ENCODE measurements around the gene MDM4.
"Not testable (repeated sequence)": the region's sequence is repeated elsewhere in the genome, so short reads cannot be mapped to it uniquely, and the experiment has no call there.

MDM4 gene

DNA sequence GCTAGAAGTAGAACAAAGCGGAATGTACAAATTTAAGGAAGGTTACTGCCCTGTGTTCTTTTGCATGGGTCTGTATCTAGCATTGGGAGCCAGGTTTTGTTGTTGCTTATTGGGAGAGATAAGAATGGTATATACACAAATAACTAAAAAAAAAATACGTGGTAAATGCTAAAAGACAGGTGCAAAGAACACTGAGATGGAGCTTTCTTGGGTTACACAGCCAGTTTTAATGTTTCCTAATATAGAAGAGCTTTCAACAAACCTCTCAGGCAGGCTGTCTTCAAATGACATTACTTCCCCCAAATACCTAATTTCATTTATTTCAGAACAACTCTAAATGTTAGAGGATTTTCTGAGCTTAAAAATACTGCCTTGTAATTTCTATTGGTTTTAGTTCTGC, 1.4 kb upstream of the MDM4 start:
- DNase-seq (ENCODE audit: low read depth), result no peak

DNA sequence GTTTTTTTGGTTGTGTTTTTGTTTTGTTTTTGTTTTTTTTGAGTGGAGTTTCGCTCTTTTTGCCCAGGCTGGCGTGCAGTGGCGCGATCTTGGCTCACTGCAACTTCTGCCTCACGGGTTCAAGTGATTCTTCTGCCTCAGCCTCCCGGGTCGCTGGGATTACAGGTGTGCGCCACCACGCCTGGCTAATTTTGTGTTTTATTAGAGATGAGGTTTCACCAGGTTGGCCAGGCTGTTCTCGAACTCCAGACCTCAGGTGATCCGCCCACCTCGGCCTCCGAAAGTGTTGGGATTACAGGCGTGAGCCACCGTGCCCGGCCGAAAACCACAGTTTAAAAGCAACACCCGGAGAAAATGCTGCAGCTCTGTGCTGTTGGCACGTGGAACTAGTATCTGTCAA, 1.2 kb downstream of the MDM4 start:
- DNase-seq (ENCODE audit: low read depth), result not testable (repeated sequence)

DNA sequence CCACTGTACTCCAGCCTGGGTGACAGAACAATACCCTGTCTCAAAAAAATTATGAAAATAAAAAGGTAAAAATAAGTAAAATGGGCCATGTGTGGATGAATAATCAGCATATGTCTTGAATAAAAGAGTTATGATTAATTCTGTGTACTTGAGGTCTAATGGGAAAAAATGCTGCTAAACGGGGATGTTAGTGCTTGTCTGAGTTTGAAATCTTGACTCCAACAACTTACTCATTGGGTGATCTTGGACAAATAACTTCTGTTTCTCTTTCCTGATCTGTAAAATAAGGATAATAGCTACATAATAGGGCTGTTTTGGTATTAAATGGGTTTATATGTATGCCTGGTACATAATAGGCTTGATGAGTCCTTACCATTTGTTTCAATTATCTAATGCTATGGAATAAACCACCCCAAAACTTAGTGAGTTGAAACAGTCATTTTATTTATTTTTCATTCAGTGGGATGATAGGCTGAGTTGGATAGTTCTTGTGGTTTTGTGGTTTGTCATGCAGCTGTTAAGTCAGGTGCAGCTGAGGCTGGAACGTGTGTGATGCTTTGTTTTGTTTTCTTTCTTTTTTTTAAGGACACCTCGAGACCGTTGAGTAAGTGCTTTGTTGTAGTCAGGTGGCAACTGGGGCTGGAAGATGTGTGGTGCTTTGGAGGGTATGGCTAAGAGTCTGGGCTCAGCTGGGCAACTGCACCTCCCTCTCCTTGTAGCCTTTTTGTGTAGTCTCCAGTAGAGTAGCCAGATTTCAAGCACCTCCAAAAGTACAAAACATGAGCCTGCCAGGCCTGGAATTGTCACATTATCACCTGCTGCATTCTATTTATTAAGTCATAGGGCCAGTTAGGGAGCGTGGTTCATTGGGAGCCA, 4.9 kb downstream of the MDM4 start:
- DNase-seq (ENCODE audit: low read depth), result peak; percentile 40

DNA sequence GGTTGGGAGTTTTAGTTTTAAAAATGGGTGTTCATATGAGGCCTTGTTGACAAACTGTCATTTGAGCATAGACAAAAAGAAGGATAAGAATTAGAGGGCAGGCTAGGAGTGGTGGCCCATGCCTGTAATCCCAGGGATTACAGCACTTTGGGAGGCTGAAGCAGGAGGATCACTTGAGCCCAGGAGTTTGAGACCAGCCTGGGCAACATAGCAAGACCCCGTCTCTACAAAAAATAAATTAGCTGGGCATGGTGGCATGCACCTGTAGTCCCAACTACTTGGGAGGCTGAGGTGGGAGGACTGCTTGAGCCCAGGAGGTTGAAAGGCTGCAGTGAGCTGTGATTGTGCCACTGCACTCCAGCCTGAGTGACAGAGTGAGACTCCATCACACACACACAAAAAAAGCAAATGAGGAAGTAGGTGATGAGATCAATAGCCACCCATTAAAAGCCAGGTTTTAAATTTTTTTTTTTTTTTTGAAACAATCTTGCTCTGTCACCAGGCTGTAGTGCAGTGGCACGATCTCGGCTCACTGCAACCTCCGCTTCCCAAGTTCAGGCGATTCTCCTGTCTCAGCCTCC, 5.8 kb downstream of the MDM4 start:
- DNase-seq (ENCODE audit: low read depth), result not testable (repeated sequence)

DNA sequence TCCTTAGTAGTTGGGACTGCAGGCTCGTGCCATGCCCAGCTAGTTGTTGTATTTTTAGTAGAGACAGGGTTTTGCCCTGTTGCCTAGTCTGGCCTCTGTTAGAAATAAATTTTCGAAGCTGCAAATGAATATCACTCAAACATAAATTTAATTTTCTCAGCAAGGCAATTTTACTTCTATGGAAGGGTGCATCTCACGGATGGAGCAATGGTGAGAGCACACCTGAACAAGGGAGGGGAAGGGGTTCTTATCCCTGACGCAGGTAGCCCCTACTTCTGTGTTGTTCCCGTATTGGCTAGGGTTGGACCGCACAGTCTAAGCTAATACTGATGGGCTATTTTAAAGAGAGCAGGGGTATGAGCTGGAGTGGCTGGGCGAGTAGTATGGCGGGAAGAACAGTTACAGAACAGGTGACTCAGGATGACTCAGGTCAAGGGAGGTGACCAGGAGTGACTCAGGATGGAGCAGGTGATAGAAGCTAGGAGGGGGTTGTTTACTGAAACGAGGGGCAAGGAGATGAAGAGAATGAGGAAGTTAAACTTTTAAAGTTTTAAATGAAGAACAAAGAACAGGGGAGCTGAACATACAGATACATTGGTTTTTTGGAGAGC, 7.5 kb downstream of the MDM4 start:
- no peak for DNase-seq (ENCODE audit: low read depth)

DNA sequence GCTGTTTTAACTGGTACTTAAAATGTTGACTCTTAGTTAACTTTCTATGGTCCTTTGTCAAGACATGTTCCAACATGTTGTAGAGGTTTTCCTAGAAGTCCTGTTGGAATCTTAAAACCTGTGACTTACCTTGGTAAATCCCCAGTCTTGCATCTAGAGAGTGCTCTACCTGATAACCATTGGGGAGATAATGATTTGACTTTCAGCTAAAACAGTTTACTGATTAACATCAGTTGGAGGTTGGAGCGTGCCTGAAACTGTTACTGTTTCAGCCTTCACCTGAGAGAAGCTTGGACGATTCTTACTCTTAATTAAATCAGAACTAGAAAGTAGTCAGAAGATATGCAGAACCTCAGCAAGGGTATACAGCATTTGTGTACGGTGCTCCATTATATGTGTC, 8.8 kb downstream of the MDM4 start:
- DNase-seq (ENCODE audit: low read depth), result no peak

DNA sequence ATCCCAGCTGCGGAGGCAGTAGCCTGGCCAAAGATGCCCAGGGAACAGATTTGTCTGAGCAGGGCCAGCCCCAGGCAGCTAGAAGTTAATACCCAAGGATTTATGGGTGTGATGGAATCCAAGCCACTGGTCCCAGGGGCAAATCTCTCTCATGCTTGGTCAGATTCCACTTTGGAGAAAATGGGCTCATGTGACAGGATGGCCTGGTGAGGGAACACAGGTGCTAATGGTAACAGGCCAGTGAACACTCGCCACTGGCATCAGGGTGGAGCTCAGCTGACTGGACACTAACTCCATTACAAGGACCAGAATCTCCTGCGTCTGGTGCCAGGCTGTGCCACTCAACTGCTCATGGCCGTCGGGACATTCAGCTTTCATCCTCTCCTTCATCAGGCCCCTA, 12.0 kb downstream of the MDM4 start:
- DNase-seq (ENCODE audit: low read depth), result no peak

DNA sequence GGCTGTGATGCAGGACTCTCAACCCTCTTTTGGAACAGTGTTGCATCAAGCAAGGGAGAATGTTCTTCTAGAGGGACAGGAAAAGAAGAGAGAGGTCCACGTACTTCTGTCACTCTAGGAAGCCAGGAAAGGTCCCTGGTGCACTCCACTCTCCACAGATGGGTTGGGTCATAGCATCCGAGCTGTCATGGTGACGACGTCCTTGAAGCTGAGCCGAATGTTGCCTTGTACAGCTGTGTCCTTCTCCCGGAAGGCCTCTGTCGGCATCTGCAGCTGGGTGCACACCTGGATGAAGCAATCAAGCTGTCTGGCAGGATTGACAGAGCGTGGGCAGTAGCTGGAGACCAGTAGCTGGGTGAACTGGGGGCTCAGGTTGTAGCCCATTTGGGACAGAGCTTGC, 12.5 kb downstream of the MDM4 start:
- no peak for DNase-seq (ENCODE audit: low read depth)

DNA sequence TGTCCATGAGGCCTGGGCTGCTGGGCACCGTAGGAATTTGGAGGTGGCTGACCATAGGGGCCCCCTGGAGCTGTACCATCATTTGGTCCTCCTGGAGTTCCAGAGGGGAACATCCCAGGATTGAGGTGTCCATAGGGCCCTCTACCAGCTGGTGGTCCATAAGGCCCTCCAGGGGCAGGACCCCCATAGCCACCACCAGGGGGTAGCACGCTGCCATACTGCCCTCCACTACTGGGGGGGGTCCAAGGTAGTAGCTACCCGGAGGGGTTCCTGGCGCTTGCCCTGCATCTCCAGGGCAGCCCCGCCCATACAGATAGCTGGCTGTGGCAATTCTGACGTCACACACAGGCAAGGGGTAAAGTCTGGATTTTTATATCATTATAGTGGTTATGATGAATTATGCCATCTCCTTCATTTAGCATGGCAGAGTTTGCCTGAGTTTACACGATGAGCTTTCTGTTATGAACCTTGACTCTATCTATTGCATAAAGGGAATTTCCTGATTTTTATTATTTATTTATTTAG, 13.2 kb downstream of the MDM4 start:
- DNase-seq (ENCODE audit: low read depth), result no peak

DNA sequence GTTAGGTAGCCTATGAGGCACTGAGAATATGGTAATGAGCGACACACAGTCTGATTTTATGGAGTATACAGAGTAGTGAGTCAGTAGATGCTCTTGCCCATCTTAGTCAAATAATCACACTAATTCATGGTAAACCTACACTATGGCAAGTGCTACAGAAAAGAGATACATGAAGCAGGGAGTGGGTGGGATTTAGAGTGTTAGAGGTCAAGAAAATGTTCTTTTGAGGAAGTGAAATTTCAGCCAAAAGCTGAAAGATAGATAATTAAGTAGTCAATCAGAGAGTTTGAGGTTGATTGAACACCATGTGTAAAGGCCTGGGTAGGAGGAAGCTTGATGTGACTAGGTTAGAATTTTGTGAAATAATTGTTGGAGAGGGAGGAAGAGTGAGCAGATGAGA, 14.7 kb downstream of the MDM4 start:
- DNase-seq (ENCODE audit: low read depth), result no peak

DNA sequence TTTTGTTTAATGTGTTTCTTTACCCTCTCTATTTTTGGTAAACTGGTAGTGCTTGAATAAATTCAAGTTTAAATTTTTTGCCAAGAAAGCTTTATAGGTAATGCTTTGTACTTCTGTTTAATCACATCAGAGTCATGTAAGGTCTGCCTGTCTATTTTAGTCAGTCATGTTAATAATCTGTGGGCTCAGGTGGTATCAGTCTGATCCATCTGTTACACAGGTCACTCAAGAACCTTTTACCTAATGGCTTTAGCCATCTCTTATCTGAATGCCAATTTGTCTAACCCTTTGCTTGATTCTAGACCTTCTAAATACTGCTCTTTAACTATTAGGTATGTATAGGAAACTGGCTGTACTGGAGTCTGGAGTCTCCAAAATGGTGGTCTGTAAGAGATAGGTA, 16.6 kb downstream of the MDM4 start:
- no peak for DNase-seq (ENCODE audit: low read depth)

DNA sequence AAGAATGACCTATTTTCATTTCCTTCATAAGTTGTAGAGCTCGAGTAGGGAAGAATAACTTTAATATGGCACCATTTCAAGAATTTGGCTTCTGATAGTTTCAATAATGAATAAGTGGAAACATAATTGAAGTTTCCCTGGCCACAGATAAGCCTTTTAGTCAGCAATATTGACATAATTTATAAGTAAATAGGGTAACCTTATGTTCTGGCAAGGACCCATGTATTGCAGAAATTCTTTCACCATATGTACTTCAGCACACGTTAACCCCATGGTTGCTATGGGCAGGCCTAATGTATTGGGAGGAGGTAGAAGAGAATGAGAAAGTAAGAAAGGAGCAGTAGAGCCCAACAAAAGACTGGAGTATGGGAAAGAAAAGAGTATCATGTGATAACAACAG, 25.4 kb downstream of the MDM4 start:
- DNase-seq (ENCODE audit: low read depth), result no peak

DNA sequence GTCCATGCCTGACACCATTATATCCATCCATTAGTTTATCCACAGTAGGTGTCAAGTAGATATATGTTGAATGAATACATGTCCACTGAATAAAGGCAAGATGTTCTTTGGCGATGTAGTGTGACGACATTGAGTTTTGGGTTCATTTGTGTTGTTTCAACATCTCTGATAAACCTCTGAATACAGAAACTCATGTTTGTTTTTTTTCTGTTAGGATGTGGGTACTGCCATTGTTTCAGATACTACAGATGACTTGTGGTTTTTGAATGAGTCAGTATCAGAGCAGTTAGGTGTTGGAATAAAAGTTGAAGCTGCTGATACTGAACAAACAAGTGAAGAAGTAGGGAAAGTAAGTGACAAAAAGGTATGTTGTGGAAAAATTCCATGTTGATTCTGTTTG, 28.1 kb downstream of the MDM4 start:
- no peak for DNase-seq (ENCODE audit: low read depth)

DNA sequence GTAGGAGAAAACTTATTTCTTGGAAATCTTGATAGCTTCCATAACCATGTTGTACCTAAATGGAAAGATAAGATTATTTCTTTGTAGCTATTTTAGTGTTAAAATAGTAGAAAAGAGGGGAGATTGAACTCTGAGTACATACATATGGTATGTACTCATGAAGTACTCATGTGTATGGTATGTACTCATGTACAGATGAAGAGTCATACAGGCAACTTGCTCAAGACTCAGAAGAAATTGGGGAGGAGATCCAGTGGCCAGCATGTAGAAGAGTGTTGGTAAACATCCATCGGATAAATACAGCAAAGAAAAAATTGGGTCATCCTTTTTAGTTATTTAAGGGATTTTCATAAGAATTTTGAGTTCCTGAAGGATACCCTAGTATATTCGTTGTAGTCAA, 29.0 kb downstream of the MDM4 start:
- DNase-seq (ENCODE audit: low read depth), result no peak

DNA sequence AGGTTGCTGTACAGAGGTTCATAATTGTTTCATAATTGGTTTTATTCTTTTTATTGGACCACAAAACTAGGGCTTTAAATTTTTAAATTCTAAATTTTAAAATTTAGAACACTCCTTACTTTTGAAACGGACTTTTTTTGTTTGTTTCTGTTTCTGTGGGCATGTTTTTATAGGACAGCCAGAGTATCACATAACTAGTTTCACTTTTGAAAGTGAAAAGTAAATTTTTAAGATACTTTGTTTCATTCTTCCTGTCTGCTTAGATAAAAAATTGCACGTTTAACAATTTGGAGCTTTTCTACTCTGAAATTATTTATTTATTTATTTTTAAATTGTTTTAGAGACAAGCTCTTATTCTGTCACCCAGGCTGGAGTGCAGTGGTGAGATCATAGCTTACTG, 29.7 kb downstream of the MDM4 start:
- no peak for DNase-seq (ENCODE audit: low read depth)

DNA sequence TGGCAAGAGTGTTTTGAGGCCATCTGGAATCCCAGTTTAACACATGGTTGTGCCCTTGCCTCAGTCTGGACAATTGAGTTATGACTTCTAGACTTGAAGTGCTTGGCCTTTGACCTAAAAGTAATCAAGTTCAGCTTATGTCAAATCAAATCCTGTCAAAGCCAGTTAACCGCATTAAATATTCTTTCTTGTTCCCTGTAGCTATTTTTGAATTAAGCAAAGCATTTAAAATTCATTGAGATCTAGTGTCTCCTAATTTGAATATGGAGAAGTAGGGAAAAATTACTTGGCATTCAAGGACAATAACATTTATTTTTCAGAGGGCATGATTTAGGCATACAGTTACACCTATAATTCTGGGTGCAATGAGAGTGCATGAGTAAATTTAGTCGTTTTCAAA, 32.1 kb downstream of the MDM4 start:
- no peak for DNase-seq (ENCODE audit: low read depth)

DNA sequence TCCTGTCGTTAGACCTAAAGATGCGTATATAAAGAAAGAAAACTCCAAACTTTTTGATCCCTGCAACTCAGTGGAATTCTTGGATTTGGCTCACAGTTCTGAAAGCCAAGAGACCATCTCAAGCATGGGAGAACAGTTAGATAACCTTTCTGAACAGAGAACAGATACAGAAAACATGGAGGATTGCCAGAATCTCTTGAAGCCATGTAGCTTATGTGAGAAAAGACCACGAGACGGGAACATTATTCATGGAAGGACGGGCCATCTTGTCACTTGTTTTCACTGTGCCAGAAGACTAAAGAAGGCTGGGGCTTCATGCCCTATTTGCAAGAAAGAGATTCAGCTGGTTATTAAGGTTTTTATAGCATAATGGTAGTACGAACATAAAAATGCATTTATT, 33.1 kb downstream of the MDM4 start:
- no peak for DNase-seq (ENCODE audit: low read depth)

DNA sequence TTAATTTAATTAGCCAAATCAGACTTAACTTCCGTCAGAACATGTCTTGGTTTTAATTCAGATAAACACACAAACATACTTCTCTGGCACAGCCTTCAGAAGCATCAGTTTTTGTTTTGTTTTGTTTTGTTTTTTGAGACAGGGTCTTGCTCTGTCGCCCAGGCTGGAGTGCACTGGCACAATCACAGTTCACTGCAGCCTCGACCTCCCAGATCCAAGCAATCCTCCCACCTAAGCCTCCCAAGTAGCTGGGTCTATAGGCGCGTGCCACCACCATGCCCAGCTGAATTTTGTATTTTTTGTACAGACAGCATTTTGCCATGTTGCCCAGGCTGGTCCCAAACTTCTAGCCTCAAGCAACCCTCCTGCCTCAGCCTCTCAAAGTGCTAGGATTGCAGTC, 34.7 kb downstream of the MDM4 start:
- no peak for DNase-seq (ENCODE audit: low read depth)

DNA sequence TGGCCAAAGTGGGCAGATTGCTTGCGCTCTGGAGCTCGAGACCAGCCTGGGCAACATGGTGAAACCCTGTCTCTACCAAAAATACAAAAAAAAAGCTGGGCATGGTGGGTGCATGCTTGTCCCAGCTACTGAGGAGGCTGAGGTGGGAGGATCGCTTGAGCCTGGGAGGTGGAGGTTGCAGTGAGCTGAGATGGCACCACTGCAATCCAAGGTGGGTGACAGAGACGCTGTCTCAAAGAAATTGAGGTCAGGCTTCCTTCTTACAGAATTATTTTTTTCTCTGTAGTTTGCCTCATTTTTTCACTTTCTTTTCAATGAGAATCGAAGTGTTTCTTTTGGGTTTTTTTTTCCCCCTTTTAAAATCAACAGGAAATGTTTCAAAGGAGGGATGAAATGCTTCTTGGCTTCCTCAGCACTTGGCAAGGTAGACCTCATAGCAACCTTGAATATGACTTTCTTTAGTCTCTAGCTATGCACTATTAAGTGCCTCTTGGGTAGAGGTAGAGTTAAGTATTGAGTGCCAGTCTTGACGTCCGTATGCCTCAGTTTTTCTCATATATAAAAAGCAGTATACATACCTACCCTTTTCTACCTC, 40.3 kb downstream of the MDM4 start:
- no peak for DNase-seq (ENCODE audit: low read depth)

DNA sequence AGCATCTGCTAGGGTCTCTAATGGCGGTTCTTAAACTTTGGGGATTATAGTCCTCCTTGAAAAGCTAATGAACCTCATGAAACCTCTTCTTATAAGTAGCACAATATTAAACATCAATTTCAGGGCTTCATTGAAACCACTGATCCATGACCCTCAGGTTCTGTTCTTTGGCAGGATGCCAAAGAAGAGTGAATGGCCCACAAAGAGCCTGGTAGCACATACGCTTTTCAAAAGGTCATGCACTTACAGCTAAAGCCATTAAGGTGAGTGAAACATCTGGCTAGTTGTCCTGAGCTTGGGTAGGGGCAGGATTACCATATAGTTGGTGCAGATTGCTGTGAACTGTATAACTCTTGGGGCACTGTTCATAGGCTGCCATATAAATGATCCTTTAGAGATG, 42.3 kb downstream of the MDM4 start:
- DNase-seq (ENCODE audit: low read depth), result no peak

DNA sequence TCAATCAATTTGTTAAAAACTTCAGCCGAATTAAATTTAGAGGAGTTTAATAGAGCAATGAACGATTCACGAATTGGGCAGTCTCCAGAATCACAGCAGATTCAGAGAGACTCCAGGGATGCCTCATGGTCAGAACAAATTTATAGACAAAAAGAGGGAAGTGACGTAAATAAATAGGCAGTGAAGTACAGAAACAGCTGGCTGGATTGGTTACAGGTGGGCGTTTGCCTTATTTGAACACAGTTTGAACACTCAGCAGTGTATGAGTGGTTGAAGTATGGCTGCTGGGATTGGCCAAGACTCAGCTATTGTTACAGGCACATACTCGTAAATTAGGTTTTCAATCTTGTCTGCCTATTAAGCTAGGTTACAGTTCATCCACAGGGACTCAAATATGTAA, 43.8 kb downstream of the MDM4 start:
- DNase-seq (ENCODE audit: low read depth), result not testable (repeated sequence)

DNA sequence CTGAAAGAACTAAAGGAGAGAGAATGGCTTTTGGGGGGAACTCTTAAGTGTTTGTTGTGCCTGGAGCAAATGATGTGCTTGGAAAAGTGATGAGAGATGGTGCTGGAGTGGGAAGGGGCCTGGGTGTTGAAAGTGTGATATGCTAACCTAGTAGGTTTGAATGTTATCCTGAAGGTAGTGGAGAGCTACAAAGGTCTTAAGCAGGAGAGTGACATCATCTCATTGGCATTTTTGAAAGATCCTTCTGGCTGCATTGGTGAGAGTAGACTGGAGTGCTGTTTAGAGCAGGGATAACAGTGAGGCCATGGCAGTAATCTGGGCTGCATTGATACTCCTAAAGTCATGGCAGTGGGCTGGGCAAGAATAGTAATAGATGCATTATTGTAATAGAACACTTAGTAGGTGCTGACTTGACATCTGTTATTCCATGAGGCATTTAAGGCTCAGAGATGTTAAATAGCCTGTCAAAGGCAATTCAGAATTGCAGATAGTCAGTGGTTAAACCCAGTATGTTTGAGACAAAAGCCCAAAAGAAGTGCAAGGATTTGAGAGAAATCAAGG, 44.5 kb downstream of the MDM4 start:
- no peak for DNase-seq (ENCODE audit: low read depth)
